Fibroblast of skin of left biceps (primary cell): ENCODE measurements around the gene SPCS1.
"Not testable (repeated sequence)": the region's sequence is repeated elsewhere in the genome, so short reads cannot be mapped to it uniquely, and the experiment has no call there.

ENCODE experiments used
- DNase-seq, 2 experiments: peaks; one replicate each; pipeline ENCODE4 v3.0.0-alpha.2; 2013; ENCODE audit warnings: low read depth in 2 of 2

The SPCS1 gene

DNA sequence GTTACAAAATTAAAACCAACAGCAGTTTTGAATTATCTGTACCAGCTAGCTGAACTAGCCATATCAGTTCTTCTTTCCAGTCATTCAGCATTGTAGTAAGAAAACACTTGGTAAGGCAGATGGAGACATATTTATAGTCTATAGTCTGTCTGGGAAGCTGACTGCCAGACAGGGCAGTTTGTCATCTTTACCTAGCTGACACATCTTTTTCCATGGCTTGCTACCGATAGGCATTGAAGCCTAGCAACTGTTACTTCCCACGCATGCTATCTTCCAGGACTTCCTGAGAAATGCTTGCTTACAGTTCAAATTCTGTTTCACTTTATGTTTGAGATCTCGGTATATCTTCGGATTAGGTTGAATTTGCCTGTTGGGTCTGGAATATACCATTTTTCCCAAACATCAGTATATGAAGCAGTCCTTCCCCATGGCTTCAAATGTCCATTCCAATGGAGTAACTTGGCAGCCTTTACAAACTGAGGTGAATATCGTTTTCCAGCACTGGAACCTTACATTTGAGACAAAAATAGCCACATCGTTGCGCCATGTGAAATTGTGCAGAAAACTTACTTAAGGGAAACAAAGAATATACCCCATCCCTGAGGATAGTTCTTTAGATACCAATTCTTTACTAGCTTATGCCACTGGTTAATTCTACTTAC, 11.2 kb upstream of the SPCS1 start:
- no peak for DNase-seq

DNA sequence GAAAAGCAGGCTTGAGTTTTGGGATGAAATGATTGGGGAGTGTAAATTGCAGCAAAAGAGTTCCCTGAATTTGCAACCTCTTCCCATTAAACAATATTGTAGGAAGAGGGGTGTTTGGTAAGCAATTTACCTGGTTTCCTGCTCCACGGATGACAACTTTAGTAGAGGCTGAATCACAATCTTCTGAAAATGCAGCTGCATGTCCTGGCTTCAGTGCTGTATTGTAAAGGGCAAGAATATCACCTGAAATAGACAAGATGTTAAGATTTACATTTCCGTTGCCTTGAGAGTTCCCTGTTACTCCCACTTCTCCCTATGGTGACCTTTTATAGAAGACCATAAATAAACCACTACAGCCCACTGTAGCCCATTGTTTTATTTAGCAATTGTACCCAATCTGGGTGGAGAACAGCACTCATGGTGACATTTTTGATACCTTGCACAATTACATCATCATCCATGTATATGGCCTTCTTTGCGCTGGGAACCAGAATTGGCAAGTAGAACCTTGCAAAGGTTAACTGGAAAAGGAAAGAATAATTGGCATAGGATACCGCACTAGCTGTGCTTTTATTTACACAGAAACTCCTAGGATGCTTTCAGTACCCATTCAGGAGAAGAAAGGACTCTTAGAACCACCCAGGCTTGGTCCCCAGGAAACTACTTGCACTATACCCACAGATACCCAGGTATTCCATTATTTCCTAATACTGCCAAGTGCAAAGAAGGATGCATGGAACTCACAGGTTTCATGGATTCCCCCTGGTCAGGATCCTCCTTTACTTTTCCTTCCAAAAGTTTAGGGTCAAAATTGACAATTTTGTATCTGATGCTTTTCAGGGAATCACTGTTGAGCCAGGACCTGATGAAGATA, 9.9 kb upstream of the SPCS1 start:
- DNase-seq = no peak

DNA sequence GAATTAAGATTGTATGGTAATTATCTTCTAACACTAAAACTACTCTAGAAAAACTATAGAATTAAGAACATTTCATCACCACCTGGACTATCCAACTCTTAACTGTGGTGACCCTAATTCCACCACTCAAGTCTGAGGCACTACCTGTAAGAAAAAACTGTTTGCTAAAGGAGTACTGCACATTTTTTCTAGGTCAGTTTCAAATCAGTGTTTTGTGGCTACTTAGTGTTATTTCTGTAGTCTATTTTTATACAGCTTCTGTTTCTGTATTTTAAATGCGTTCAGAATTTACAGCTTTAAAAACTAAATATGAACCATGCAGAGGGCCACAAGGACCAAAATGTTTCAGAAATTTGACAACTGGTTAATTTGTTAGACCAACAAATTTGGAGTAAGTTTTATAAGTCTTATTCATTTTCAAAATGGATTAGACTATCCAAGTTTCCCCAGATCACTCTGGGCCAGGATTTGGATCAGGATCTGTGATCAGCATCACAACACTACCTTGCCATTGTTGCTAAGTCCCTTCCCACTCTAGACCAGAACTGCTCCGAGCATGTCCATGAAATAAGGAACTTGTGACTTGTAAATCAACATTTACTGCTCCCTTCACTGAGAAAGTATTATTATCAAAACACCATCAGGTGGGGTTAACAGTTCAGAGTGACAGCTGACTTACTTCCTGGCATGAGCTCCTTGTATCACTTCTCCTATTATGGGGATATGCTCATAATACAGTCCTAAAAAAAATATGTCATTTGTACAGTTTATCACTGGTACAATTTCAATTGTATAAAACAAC, 8.9 kb upstream of the SPCS1 start:
- no peak for DNase-seq

DNA sequence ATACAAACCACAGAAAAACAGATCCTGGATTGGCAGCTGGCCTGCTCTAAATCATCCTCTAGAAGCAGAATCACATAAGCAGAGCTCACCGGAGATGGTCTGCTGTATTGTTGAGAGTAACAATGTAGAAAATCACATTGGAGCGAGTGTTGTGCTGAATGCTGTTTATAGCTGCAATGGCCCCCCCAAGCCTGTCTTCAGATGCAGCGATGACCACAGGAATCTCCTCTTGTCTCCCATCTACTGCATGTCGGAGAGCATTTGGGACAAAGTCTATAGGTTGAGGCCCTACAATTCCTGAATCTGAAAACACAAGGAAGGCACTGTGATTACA, 8.3 kb upstream of the SPCS1 start:
- no peak for DNase-seq

DNA sequence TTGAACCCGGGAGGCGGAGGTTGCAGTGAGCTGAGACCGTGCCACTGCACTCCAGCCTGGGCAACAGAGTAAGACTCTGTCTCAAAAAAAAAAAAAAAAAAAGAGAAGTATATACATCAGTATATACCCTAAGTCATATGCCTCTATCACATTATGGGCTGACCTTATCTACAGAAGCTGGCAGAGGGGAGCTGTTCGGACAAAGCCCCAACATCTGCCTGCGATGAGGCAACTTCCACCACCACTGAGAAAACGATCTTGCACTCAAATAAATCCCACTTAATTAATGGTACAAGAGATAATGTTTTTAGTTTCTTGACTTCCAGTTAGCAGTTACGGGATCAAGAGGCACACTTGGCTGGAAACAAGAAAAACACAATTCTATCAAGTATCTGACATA, 2.6 kb upstream of the SPCS1 start:
- DNase-seq = no peak

DNA sequence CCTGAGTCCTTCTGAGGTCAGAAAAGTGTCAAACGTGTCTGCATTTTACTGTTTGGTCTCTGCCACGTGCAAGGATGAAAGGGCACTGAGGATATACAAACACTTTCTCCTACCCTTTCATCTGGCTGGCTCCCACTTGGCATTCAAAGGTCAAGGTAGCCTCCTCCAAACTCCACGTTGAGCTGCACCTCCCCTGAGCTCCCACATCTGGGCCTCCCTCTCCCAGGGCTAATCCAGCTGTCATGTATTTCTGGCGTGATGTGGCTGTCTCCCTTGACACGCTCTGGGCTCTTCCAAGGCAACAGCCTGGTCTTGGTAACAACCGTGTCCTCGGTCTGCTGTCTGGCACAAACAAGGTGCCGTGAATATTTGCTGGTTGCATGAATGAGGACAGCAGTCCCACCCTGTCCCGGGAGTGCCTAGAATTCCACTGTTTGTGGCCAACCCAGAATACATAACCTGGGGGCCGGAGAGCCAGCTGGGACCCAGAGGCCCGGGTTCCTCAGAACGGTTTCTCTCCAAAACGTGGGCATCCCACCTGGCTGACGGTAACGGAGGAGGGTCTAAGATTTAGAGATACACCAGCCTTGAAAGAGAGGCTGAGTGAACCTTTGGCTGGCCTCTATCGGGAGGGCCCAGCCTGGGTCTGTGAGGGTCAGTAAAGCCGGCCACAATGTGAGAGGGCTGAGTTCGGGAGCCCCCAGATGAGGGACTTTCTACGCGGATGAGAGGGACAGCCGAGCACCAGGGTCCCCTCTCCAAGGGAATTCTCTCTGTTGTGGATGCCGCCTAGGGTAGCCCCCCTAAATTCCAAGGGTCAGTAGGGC, 1.1 kb upstream of the SPCS1 start:
- DNase-seq = no peak

DNA sequence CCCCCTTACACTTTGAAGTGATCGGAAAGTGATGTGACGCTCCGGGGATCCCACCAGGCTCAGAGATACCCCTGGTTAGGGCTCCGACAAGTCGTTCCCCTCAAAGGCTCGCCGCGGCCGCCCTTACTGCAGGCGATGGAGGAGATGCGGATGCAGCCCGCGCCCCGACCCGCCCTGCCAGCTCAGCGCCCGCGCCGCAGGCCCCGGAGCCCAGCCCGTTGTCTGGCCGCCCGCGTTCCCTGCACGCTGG, 543 bp upstream of the SPCS1 start:
- no peak for DNase-seq

DNA sequence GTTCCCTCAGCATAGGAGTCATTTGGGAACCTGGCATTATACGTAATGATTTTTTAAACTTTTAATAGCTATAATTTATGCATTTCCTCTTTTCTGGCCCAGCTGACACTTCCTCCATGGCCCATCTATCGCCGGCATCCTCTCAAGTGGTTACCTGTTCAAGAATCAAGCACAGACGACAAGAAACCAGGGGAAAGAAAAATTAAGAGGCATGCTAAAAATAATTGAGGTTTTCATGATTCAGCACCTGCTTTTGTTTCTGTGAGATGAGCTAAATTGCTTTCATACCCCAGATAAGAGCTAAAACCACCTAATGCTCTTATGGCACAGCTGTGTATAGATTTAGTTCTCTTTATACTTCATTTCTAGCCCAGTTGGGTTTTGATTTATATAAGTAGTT, 1.7 kb downstream of the SPCS1 start:
- no peak for DNase-seq

DNA sequence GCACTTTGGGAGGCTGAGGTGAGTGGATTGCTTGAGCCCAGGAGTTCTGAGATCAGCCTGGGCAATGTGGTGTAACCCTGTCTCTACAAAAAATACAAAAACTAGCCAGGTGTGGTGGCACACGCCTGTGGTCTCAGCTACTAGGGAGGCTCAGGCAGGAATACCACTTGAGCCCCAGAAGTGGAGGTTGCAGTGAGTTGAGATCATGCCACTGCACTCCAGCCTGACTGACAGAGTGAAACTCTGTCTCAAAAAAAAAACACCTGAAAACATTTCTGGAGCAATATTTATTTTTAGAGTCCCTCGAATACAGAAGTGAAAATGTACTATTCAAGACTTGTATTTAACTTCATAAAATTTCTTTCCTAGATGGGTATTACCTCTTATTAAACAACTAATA, 4.6 kb downstream of the SPCS1 start:
- no peak for DNase-seq

DNA sequence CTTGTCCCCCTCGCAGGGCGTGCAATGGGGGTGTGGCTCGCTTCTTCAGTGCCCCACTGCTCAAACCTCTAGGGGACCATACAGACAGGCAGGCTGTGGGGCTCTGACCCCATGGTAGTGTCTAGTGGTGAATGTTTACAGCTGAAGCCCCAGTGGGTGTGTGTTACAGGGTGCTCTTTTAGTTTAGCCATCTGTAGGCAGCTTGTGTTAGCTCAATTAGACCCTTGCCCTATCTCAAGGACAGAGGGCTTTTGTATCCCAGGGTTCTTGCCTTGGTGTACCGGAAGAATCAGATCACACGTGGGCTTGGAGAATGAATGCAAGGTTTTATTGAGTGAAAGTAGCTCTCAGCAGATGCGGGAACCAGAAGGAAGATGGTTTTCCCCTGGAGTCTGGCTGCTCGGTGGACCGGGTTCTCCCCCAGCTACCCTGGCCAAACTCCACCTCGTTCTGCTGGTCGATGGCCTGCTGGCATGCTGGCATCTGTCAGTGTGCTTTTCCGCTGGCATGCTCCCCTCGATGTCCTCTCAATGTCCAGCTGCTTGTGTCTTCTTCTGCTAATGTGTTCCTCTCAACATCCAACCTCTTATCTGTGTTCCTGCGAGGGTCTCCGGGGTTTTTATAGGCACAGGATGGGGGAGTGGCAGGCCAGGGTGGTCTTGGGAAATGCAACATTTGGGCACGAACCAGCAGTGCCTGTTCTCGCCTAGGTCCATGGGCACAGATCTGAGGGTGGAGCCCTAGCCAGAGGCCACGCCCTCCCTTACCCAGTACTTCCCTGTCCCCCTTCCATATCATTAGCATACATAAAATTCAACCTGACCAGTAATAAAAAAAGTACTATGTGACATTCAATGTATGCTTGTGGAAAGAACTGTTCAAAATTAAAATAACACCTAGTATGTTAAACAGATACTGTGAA, 6.6 kb downstream of the SPCS1 start:
- DNase-seq = no peak

DNA sequence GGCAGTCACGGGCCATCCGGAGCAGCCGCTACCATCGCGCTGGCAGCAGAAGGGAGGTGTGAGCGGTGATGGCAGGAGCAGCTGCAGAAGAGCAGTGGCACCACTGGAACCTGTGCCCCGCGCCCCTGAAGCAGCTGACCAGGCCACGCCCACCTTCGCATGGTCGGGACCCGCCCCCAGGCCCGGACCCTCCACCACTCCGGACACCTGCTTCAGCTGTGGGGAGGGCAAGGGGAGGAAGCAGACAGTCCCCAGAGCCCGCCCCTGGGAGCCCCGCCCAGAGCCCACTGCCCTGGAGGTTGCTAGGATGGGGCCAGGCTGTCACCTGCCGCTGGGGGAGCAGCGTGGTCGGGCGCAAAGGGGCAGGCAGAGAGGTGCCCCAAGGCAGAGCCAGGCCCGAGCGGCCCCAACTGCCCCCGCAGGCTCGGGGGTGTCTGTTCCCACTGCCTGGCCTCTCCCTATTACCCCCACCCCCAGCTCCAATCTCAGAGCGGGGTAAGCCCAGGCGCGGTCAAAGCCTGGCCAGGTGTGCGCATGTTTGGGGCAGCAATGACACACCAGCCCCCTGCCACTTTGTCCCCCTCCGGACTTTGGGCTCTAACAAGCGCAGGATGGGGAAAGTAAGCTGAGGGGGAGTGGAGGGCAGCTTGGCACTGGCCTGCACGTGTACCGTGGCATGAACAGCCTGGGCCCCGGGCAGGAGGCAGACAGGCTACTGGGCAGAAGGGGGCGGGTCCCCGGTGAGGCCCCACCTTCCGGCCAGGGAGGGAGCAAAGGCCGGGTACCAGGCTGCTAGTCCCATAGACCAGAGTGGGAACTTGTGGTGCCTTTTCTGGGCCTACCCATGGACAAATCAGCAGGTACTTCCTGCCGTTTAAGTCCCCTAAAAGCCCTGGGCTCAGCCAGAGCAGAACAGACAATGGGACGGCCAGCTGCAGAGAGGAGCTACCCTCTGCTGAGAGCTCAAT, 8.7 kb downstream of the SPCS1 start:
- no peak for DNase-seq

DNA sequence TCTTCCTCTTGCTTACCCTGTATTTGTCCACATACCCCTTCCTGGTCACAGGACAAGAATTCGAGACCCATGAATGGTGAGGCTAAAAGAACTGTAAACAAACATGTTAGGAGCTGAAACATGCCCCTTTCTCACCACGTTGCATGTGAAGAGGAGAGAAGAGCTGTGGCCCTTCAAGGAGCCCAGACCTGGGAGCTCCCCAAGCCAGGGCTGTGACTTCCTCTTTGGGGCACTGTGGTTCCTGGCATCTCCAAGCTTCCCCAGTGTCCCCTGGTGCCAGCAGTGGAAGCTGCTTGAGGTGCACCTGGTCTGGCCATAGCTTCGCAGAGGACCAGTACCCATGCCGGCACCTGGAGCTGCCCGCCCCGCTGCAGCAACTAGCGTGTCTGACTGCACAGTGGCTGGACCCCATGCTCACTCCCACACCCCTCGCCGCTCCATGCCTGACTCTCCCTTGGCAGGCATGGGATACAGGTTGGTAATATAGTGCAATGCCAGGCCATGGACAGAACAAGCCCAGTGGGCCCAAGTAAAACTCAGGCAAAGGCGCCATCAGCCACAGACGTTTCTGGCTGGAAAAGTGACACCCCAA, 9.9 kb downstream of the SPCS1 start:
- DNase-seq = no peak

DNA sequence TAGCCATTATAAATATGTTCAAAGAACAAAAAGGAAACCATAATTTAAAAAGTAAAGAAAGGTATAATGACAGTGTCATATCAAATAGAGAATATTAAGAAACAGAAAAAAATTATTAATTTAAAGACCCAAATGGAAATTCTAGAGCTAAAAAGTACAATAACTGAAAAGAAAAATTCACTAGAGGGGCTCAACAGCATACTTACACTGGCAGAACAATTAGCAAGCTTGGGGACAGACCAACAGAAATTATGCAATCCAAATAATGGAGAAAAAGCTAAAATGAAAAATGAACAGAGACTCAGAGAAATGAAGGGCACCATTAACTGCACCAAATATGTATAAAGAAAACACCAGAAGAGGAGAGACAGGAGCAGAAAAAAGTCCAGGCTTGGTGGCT, 13.7 kb downstream of the SPCS1 start:
- DNase-seq = no peak

DNA sequence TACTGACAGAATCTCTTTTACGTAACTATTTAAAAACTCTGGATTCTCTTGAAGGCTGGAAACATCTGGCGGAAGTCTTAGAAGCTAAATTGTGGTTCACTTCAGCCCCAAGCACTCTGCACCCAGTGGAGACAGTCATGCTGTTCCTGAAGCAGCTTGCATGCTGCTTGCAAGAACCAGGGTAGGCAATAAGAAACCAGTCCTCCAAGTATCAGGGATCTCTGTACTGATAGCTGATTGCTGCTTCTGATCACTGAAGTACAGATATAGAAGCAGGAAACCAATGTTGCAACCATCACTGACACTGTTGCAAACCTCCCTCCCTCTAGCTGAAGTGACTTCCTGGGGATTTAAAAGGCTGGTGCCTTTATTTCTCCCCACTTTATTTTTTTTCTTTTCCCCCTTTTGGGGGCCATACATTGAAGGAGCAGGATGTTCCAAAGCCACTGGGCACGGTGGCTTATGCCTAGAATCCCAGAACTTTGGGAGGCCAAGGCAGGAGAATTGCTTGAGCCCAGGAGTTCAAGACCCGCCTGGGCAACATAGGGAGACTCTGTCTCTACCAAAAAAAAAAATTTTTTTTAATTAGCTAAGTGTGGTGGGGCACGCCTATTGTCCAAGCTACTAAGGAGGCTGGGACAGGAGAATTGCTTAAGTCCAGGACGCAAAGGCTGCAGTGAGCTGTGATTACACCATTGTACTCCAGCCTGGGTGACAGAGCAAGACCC, 15.3 kb downstream of the SPCS1 start:
- DNase-seq = no peak

DNA sequence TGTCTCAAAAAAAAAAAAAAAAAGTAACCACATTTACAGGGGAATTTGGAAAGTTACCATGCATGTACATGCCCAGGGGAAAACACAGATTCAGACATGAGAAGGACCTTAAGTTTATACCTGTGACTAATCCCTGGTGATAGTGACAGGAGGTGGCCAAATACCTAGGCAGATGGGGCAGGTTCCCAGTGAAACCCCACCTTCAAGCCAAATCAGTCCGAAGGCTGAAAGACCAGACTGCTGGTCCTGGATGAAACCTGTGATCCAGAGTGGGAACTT, 15.8 kb downstream of the SPCS1 start:
- DNase-seq = no peak

DNA sequence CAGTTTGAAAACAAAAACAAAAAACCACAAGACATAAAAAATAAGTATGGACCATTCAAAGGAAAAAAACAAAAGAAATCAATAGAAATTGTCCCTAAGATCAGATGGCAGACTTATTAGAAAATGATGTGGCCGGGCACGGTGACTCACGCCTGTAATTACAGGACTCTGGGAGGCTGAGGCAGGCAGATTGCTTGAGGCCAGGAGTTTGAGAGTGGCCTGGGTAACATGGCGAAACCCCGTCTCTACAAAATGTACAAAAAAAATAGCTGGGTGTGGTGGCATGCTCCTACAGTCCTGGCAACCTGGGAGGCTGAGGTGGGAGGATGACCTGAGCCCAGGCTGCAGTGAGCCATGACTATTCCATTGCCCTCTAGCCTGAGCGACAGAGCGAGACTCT, 16.6 kb downstream of the SPCS1 start:
- DNase-seq = no peak

DNA sequence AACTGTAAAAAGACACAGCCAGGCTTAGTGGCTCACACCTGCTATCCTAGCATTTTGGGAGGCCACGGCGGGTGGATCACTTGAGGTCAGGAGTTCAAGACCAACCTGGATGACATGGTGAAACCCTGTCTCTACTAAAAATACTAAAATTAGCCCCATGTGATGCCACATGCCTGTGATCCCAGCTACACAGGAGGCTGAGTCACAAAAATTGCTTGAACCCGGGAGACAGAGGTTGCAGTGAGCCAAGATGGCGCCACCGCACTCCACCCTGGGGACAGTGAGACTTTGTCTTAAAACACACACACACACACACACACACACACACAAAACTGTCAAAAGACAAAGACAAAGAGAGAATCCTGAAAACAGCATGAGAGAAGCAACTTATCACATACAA, 18.0 kb downstream of the SPCS1 start:
- no peak for DNase-seq

DNA sequence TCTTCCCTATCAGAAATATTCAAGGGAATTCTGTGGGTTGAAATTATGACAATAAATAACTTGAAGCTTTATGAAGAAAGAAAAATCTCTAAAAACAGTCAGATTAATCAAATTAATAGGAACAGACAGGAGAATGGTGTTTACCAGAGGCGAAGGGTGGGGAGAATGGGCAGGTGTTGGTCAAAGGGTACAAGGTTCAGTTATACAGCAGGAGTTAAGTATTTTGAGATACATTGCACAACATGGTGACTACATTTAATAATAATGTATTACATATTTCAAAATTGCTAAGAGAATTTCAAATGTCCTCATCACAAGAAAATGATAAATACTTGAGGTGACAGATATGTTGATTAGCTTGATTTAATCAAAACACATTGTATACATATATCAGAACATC, 18.6 kb downstream of the SPCS1 start:
- DNase-seq = no peak

DNA sequence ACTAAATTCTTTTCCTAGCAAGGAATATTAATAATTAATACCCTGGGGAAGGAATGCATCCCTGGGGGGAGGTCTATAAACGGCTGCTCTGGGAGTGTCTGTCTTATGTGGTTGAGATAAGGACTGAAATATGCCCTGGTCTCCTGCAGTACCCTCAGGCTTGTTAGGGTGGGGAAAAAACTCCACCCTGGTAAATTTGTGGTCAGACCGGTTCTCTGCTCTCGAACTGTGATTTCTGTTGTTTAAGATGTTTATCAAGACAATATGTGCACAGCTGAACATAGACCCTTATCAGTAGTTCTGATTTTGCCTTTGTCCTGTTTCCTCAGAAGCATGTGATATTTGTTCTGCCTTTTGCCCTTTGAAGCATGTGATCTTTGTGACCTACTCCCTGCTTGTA, 22.8 kb downstream of the SPCS1 start:
- not testable (repeated sequence) for DNase-seq
